HepG2 (cell line): ENCODE measurements around the gene FXYD5. TPM values are rescaled to one million over a fixed set of nuclear protein-coding genes. Genes with fewer than 3 reads are reported as not detected.
A peak's percentile ranks its signal among the peaks of the same experiment; 100 is the strongest.

Experiments used
- ESRRA ChIP-seq: sonication (generic); formaldehyde crosslinking; IDR thresholded peaks from 2 replicates; pipeline ENCODE4 v1.5.1; 2020; ENCODE audit warnings: mild to moderate bottlenecking, low read depth, missing genetic modification reagents
- GFI1 ChIP-seq: sonication (generic); formaldehyde crosslinking; IDR thresholded peaks from 2 replicates; pipeline ENCODE4 v1.5.0; 2020; ENCODE audit warnings: missing genetic modification reagents, mild to moderate bottlenecking, borderline replicate concordance
- KDM2A ChIP-seq: sonication (generic); formaldehyde crosslinking; IDR thresholded peaks from 2 replicates; pipeline ENCODE4 v1.4.0; 2020; ENCODE audit warnings: low read depth, missing genetic modification reagents, borderline replicate concordance
- MIXL1 ChIP-seq: IDR thresholded peaks from 2 replicates; pipeline ENCODE4 v1.6.1; 2016
- MZF1 ChIP-seq: sonication (generic); formaldehyde crosslinking; IDR thresholded peaks from 2 replicates; pipeline ENCODE4 v1.8.1; 2023; ENCODE audit warnings: mild to moderate bottlenecking, missing genetic modification reagents, borderline replicate concordance
- NONO ChIP-seq, 2 experiments: fragments of 450-650 bp in 1 of 2; sonication (generic) in 1 of 2; formaldehyde crosslinking in 1 of 2; IDR thresholded peaks in 1 of 2; conservative IDR thresholded peaks in 1 of 2; 2 replicates each; pipeline versions ENCODE4 v1.6.1 to v1.8.0; 2017 to 2022; ENCODE audit warnings: mild to moderate bottlenecking in 1 of 2, missing genetic modification reagents in 1 of 2, moderate library complexity in 1 of 2
- NR2F1 ChIP-seq, 2 experiments: fragments of 450-650 bp in 1 of 2; formaldehyde crosslinking in 1 of 2; IDR thresholded peaks; 2 replicates each; pipeline versions ENCODE4 v1.5.0 to v1.6.1; 2016 to 2020; ENCODE audit warnings: mild to moderate bottlenecking in 1 of 2, missing compliant biosample characterization in 1 of 2, missing genetic modification reagents in 1 of 2, moderate library complexity in 1 of 2
- RARA ChIP-seq: IDR thresholded peaks from 2 replicates; pipeline ENCODE4 v1.6.1; 2016; ENCODE audit warnings: missing genetic modification reagents, missing compliant biosample characterization
- SALL1 ChIP-seq: sonication (generic); formaldehyde crosslinking; IDR thresholded peaks from 2 replicates; pipeline ENCODE4 v1.8.0; 2022; ENCODE audit warnings: mild to moderate bottlenecking, missing genetic modification reagents
- SNAI1 ChIP-seq: sonication (generic); formaldehyde crosslinking; IDR thresholded peaks from 2 replicates; pipeline ENCODE4 v1.5.0; 2020; ENCODE audit warnings: mild to moderate bottlenecking, missing genetic modification reagents, borderline replicate concordance
- THYN1 ChIP-seq: sonication (generic); formaldehyde crosslinking; IDR thresholded peaks from 2 replicates; pipeline ENCODE4 v1.8.1; 2023; ENCODE audit warnings: low read depth, mild to moderate bottlenecking, moderate library complexity, missing genetic modification reagents, borderline replicate concordance
- ZBTB20 ChIP-seq: sonication (generic); formaldehyde crosslinking; IDR thresholded peaks from 2 replicates; pipeline ENCODE4 v1.8.1; 2023; ENCODE audit warnings: missing genetic modification reagents, low read depth, mild to moderate bottlenecking, borderline replicate concordance
- ZBTB42 ChIP-seq: sonication (generic); formaldehyde crosslinking; IDR thresholded peaks from 2 replicates; pipeline ENCODE4 v1.5.0; 2020; ENCODE audit warnings: mild to moderate bottlenecking, missing genetic modification reagents
- ZNF121 ChIP-seq: sonication (generic); formaldehyde crosslinking; IDR thresholded peaks from 2 replicates; pipeline ENCODE4 v1.5.0; 2020; ENCODE audit warnings: mild to moderate bottlenecking, missing genetic modification reagents
- ZNF232 ChIP-seq: sonication (generic); formaldehyde crosslinking; IDR thresholded peaks from 2 replicates; pipeline ENCODE4 v1.4.0; 2020; ENCODE audit warnings: missing genetic modification reagents, borderline replicate concordance
- ZNF331 ChIP-seq: sonication (generic); formaldehyde crosslinking; IDR thresholded peaks from 2 replicates; pipeline ENCODE4 v1.4.0; 2020; ENCODE audit warnings: missing genetic modification reagents
- ZNF577 ChIP-seq: sonication (generic); formaldehyde crosslinking; IDR thresholded peaks from 2 replicates; pipeline ENCODE4 v1.4.0; 2020; ENCODE audit warnings: mild to moderate bottlenecking, low read depth, missing genetic modification reagents, borderline replicate concordance
- ZNF616 ChIP-seq: sonication (generic); formaldehyde crosslinking; IDR thresholded peaks from 2 replicates; pipeline ENCODE4 v1.5.0; 2020; ENCODE audit warnings: low read depth, mild to moderate bottlenecking, missing genetic modification reagents
- ZNF670 ChIP-seq: sonication (generic); formaldehyde crosslinking; IDR thresholded peaks from 2 replicates; pipeline ENCODE4 v1.8.0; 2022; ENCODE audit warnings: mild to moderate bottlenecking, missing genetic modification reagents, borderline replicate concordance
- ZNF674 ChIP-seq: sonication (generic); formaldehyde crosslinking; IDR thresholded peaks from 2 replicates; pipeline ENCODE4 v1.5.0; 2020; ENCODE audit warnings: low read depth, mild to moderate bottlenecking, missing genetic modification reagents
- ZSCAN25 ChIP-seq: sonication (generic); formaldehyde crosslinking; IDR thresholded peaks from 2 replicates; pipeline ENCODE4 v1.8.0; 2022; ENCODE audit warnings: mild to moderate bottlenecking, missing genetic modification reagents
- polyA plus RNA-seq, 8 experiments: library from polyadenylated mRNA; depleted of rRNA in 3 of 8; stranded (reverse) in 7 of 8; unstranded in 1 of 8; fragments of >200 nt; fragmentation: Illumina TruSeq in 4 of 8; extraction: Trizol in 4 of 8; gene quantifications; 2 replicates each; pipeline versions ENCODE4 v1.2.1 to v1.2.3, GENCODE V29; 2011 to 2016; ENCODE audit warnings: low read depth in 4 of 8, missing spikeins in 1 of 8, mixed read lengths in 1 of 8; ENCODE audit not compliant: insufficient read depth in 1 of 8
- total RNA-seq, 5 experiments: library from RNA; depleted of rRNA; stranded (reverse); fragments of >200 nt; fragmentation: Illumina TruSeq; extraction: Trizol; gene quantifications; 2 replicates each; pipeline ENCODE4 v1.2.3, GENCODE V29; 2016; ENCODE audit warnings: low read depth in 1 of 5
- TF ChIP-seq, protein P1 (sequence below): IDR thresholded peaks from 2 replicates; pipeline ENCODE4 v1.6.1; 2016; ENCODE audit warnings: low read depth, borderline replicate concordance
- TF ChIP-seq, protein P2 (sequence below): fragments of 450-650 bp; IDR thresholded peaks from 2 replicates; pipeline ENCODE4 v1.6.1; 2017; ENCODE audit warnings: mild to moderate bottlenecking
- TF ChIP-seq, protein P3 (sequence below), 2 experiments: fragments of 450-650 bp in 1 of 2; sonication (generic) in 1 of 2; formaldehyde crosslinking; IDR thresholded peaks; 2 replicates each; pipeline versions ENCODE4 v1.5.0 to v1.8.0; 2020 to 2022; ENCODE audit warnings: mild to moderate bottlenecking in 1 of 2, missing genetic modification reagents in 1 of 2

The FXYD5 gene
- total and polyA plus RNA-seq, 2 of the 13 experiments (the other 11 are each of a cell fraction or from before 2014, with no cell fraction given), result 0.65 TPM; not detected in 1

DNA sequence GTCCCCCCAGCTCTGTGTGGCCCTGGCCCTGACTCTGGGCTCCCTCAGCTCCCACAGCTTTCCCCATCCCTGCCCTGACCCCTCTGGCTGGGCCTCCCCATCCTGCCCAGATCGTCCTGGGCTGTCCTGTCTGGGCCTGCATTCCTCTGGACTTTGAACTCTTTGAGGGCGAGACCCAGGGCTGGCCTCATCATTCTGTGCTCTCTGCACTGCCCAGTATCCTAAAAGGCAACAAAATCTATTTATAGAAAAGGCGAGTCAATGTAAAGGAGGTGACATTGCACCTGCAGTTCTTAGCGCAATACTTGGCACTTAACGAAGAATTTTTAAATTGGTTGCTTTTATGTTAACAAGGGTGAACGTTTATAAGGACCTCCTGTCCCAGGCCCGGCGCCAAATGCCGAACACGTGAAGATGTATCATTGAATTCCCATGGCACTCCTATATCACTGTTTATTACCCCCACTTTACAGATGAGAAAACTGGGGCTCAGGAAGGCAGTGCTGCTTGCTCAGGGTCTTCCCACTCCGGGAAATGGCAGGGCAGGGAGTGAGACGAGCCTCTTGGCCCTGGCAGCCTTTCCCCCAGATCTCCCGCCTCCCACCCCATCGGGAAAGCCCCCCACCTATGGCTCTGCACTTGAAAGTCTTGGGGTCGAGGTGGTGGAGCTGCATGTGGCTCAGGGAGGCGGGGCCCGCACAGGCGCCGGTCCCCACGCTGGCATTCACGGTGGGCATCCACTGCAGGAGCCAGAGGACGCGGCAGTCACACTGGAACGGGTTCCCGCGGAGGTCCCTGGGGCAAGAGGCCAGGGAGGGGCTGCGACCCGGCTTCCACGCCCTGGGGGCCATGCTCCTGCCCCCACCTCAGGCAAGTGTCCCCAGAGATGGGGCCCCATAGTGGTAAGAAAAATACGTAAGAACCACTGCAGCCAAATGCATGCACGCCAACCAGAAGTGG is 23.5 kb upstream of the FXYD5 start (continued):
- TF ChIP-seq ZNF232 (CRISPR knock-in tag), result 0 out of 2 replicates have a peak, but pooled peaks have one; percentile 25
- TF ChIP-seq MZF1 (CRISPR knock-in tag), result no peak
- TF ChIP-seq RARA (CRISPR knock-in tag), result peak; percentile 87
- TF ChIP-seq ESRRA (CRISPR knock-in tag), result peak; percentile 78; the same call in 1 of the 2 replicates
- 0 out of 2 replicates have a peak, but pooled peaks have one; percentile 29 for TF ChIP-seq ZBTB42
- TF ChIP-seq SNAI1 (CRISPR knock-in tag), result peak; percentile 92; the same call in 1 of the 2 replicates
- TF ChIP-seq ZNF121 (CRISPR knock-in tag), result peak; percentile 96
- TF ChIP-seq NR2F1 (CRISPR knock-in tag; IDR thresholded peaks at IDR 0.05), result peak in 1 of 2 experiments; percentile 47; a peak in 1 of 4 replicates
- no peak for TF ChIP-seq ZNF577 (CRISPR knock-in tag)
- TF ChIP-seq, protein P1, sequence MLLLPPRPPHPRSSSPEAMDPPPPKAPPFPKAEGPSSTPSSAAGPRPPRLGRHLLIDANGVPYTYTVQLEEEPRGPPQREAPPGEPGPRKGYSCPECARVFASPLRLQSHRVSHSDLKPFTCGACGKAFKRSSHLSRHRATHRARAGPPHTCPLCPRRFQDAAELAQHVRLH (CRISPR knock-in tag), result no peak; the same call in 1 of the 2 replicates
- no peak for TF ChIP-seq KDM2A
- TF ChIP-seq ZNF616 (CRISPR knock-in tag), result no peak
- TF ChIP-seq NONO (IDR thresholded peaks at IDR 0.05), result no peak
- TF ChIP-seq NONO (CRISPR knock-in tag; conservative IDR thresholded peaks at IDR 0.05), result peak; percentile 56; the same call in 1 of the 2 replicates
- no peak; the same call in 1 of the 2 replicates for TF ChIP-seq ZSCAN25 (CRISPR knock-in tag)
- TF ChIP-seq ZBTB20, result peak; percentile 89; the same call in 1 of the 2 replicates
- TF ChIP-seq, protein P2, sequence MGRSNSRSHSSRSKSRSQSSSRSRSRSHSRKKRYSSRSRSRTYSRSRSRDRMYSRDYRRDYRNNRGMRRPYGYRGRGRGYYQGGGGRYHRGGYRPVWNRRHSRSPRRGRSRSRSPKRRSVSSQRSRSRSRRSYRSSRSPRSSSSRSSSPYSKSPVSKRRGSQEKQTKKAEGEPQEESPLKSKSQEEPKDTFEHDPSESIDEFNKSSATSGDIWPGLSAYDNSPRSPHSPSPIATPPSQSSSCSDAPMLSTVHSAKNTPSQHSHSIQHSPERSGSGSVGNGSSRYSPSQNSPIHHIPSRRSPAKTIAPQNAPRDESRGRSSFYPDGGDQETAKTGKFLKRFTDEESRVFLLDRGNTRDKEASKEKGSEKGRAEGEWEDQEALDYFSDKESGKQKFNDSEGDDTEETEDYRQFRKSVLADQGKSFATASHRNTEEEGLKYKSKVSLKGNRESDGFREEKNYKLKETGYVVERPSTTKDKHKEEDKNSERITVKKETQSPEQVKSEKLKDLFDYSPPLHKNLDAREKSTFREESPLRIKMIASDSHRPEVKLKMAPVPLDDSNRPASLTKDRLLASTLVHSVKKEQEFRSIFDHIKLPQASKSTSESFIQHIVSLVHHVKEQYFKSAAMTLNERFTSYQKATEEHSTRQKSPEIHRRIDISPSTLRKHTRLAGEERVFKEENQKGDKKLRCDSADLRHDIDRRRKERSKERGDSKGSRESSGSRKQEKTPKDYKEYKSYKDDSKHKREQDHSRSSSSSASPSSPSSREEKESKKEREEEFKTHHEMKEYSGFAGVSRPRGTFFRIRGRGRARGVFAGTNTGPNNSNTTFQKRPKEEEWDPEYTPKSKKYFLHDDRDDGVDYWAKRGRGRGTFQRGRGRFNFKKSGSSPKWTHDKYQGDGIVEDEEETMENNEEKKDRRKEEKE, result no peak
- 0 out of 2 replicates have a peak, but pooled peaks have one; percentile 10 for TF ChIP-seq ZNF331 (CRISPR knock-in tag)
- no peak for TF ChIP-seq ZNF670 (CRISPR knock-in tag)
- no peak for TF ChIP-seq GFI1
- TF ChIP-seq, protein P3, sequence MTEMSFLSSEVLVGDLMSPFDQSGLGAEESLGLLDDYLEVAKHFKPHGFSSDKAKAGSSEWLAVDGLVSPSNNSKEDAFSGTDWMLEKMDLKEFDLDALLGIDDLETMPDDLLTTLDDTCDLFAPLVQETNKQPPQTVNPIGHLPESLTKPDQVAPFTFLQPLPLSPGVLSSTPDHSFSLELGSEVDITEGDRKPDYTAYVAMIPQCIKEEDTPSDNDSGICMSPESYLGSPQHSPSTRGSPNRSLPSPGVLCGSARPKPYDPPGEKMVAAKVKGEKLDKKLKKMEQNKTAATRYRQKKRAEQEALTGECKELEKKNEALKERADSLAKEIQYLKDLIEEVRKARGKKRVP (CRISPR knock-in tag; IDR thresholded peaks at IDR 0.05), result no peak
- TF ChIP-seq MIXL1 (CRISPR knock-in tag), result peak; percentile 68
- 0 out of 2 replicates have a peak, but pooled peaks have one; percentile 68 for TF ChIP-seq THYN1 (CRISPR knock-in tag)
- peak; percentile 77 for TF ChIP-seq SALL1 (CRISPR knock-in tag)
- no peak for TF ChIP-seq ZNF674 (CRISPR knock-in tag)
